Upper lobe of left lung (tissue), 6 donors: ENCODE measurements around the gene CCDC9. TPM values are rescaled to one million over a fixed set of nuclear protein-coding genes. Genes with fewer than 3 reads are reported as not detected.

Experiments used
- ATAC-seq, 2 donors: fragments of 200-7000 bp; cut with Tn5 transposase; one replicate each; pipeline ENCODE4 v1.9.1; 2022; ENCODE audit warnings: mild to moderate bottlenecking in 2 of 2, moderate library complexity in 2 of 2; ENCODE audit not compliant: low FRiP score in 2 of 2
- DNase-seq, 2 donors: peaks; one replicate each; pipeline ENCODE4 v3.0.0-alpha.2; 2019 to 2020
- H3K27ac ChIP-seq, 4 donors: fragments of 200-600 bp; sonication (generic); one replicate each; pipeline ENCODE4 v1.5.1; 2016 to 2019
- H3K27me3 ChIP-seq, 4 donors: fragments of 200-600 bp; sonication (generic); one replicate each; pipeline ENCODE4 v1.5.1; 2017 to 2019
- H3K36me3 ChIP-seq, 4 donors: fragments of 200-600 bp; sonication (generic); one replicate each; pipeline ENCODE4 v1.5.1; 2016 to 2019
- H3K4me1 ChIP-seq, 4 donors: fragments of 200-600 bp; sonication (generic); one replicate each; pipeline ENCODE4 v1.5.1; 2018 to 2019
- H3K4me3 ChIP-seq, 4 donors: fragments of 200-600 bp; sonication (generic); one replicate each; pipeline ENCODE4 v1.5.1; 2017 to 2019; ENCODE audit warnings: mild to moderate bottlenecking in 2 of 4, moderate library complexity in 1 of 4
- H3K9me3 ChIP-seq, 4 donors: fragments of 200-600 bp; sonication (generic); one replicate each; pipeline ENCODE4 v1.5.1; 2018 to 2019
- EP300 ChIP-seq, 4 donors: sonication (generic); formaldehyde crosslinking; IDR thresholded peaks; one replicate each; pipeline ENCODE4 v1.5.1; 2017; ENCODE audit warnings: antibody characterized with exemption in 4 of 4, control low read depth in 2 of 4
- POLR2A ChIP-seq, 4 donors: fragments of 450-650 bp; IDR thresholded peaks; one replicate each; pipeline ENCODE4 v1.5.1; 2016 to 2017; ENCODE audit warnings: antibody characterized with exemption in 4 of 4, mild to moderate bottlenecking in 2 of 4
- POLR2AphosphoS5 ChIP-seq, 2 donors: sonication (generic); formaldehyde crosslinking; IDR thresholded peaks; one replicate each; pipeline ENCODE4 v1.5.1; 2017; ENCODE audit warnings: antibody characterized with exemption in 2 of 2
- WGBS, 2 donors: methylation state at CpG; one replicate each; pipeline ENCODE4 v1.1.5; 2017 to 2018; 5-methylcytosine and 5-hydroxymethylcytosine counted together
- total RNA-seq, 6 donors: library from RNA; depleted of rRNA in 4 of 6; stranded (reverse); fragments of >200 nt in 4 of 6; gene quantifications; one replicate each; pipeline versions ENCODE4 v1.1.0 to v1.2.1, GENCODE V29; 2016 to 2021
- TF ChIP-seq, protein P1 (sequence below), 6 experiments: fragments of 450-650 bp in 4 of 6; fragments of 200-600 bp in 2 of 6; sonication (generic) in 2 of 6; IDR thresholded peaks; one replicate each; pipeline ENCODE4 v1.5.1; 2016 to 2019; ENCODE audit warnings: antibody characterized with exemption in 6 of 6
- donor health status: DM: no; HTN: no; CAD: no; lungs with moderate emphysema.
- donor health status: DM: no; HTN: yes; CAD: no; lungs with severe emphysema.

CCDC9 gene
- total RNA-seq, 6 donors from 2014 or later, result 18.2 to 91.1 (median 35.0) TPM

DNA sequence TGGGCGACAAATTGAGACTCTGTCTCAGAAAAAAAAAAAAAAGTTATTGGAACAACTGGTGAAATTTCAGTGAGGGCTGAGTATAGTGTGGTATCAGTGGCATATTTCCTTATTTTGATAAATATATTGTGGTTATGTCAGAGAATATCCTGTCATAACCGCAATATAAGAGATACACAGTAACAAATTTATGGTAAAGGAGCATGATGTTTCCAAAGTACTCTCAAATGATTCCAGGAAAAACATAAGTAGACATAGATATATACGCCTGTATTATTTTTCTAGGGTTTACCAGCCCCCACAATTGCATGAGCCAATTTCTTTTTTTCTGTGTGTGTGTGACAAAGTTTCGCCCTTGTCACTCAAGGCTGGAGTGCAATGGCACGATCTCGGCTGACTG lies 47.6 kb downstream of the CCDC9 start:
- Histone ChIP-seq H3K4me3 (no peak overlapping the region), H3K36me3 (no peaks in the 10 kb centered on the region), H3K27me3 (no peaks in the 10 kb centered on the region), H3K27ac (no peak overlapping the region), H3K4me1 (peaks cover 3 to 11% (median 9%) of the 10 kb centered on the region in 4 donors), H3K9me3 (no peaks in the 10 kb centered on the region)
- DNase-seq (no peak), ATAC-seq (no peak)
- no peak for TF ChIP-seq EP300 (IDR thresholded peaks at IDR 0.05)
- TF ChIP-seq POLR2A (IDR thresholded peaks at IDR 0.05), result no peak
- no peak for TF ChIP-seq POLR2AphosphoS5 (IDR thresholded peaks at IDR 0.05)
- TF ChIP-seq, protein P1, sequence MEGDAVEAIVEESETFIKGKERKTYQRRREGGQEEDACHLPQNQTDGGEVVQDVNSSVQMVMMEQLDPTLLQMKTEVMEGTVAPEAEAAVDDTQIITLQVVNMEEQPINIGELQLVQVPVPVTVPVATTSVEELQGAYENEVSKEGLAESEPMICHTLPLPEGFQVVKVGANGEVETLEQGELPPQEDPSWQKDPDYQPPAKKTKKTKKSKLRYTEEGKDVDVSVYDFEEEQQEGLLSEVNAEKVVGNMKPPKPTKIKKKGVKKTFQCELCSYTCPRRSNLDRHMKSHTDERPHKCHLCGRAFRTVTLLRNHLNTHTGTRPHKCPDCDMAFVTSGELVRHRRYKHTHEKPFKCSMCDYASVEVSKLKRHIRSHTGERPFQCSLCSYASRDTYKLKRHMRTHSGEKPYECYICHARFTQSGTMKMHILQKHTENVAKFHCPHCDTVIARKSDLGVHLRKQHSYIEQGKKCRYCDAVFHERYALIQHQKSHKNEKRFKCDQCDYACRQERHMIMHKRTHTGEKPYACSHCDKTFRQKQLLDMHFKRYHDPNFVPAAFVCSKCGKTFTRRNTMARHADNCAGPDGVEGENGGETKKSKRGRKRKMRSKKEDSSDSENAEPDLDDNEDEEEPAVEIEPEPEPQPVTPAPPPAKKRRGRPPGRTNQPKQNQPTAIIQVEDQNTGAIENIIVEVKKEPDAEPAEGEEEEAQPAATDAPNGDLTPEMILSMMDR (IDR thresholded peaks at IDR 0.05), result no peak
- 57 to 66% methylated on average over 6 of the region's 6 CpGs for whole genome bisulfite sequencing, 2 donors

DNA sequence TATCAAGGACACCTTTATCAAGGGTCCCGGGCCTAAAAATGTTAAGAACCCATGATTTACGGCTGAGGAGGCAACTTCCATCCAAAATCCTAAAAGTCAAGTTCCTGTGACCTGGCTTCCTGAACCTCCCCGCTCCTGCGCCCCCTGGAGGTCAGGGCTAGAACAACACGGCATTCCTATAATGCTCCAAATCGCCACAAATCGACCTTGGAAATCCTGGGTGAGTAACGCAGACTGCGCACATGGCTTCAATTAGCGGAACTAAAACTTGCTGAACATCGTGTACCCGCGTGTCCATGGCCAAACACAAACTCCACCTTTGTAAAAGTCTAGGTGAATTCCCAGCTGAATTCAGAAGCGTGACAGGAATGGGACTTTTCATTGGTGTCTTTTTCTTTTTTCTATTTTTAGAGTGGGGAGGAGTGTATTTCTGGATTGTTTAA lies 49.0 kb downstream of the CCDC9 start:
- H3K4me3 ChIP-seq, result no peak overlapping the region
- peak; percentile 69 to 87 for ATAC-seq

DNA sequence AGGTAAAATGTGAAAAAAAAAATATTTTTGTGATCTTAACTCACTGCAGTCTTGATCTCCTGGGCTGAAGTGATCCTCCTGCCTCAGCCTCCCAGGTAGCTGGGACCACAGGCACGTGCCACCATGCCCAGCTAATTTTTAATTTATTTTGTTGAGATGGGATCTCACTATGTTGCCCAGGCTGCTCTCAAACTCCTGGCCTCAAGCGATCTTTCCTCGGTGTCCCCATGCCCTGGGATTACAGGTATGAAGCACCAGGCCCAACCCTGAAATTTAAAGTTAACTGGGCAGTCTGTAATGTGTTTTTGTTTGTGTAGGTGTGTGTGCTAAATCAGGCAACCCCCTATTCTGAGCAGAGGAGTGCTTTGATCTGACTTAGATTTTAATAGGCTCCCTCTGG lies 50.0 kb downstream of the CCDC9 start:
- no peak for ATAC-seq
- 85 to 89% methylated on average over 3 of the region's 3 CpGs for WGBS, 2 donors
- Histone ChIP-seq H3K4me1 (peaks cover 3 to 12% (median 10%) of the 10 kb centered on the region in 4 donors), H3K9me3 (no peaks in the 10 kb centered on the region), H3K36me3 (no peaks in the 10 kb centered on the region), H3K27me3 (no peaks in the 10 kb centered on the region), H3K27ac (no peak overlapping the region), H3K4me3 (no peak overlapping the region)
- no peak for DNase-seq
- TF ChIP-seq POLR2AphosphoS5 (IDR thresholded peaks at IDR 0.05), result no peak

More for the DNA sequence above, 49.0 kb downstream of the CCDC9 start:
- Histone ChIP-seq H3K4me1 (peaks cover 3 to 12% (median 10%) of the 10 kb centered on the region in 4 donors), H3K36me3 (no peaks in the 10 kb centered on the region), H3K27ac (no peak overlapping the region), H3K9me3 (no peaks in the 10 kb centered on the region), H3K27me3 (no peaks in the 10 kb centered on the region)
- peak in 1 of 2 donors; percentile 74 for DNase-seq
- WGBS, 2 donors, result 6 to 13% methylated on average over 14 of the region's 14 CpGs
- TF ChIP-seq, protein P1 (IDR thresholded peaks at IDR 0.05), result peak; percentile 83 to 94 (median 84)
- no peak for TF ChIP-seq POLR2A (IDR thresholded peaks at IDR 0.05)
- peak in 1 of 4 donors; percentile 51 for TF ChIP-seq EP300 (IDR thresholded peaks at IDR 0.05)
- TF ChIP-seq POLR2AphosphoS5 (IDR thresholded peaks at IDR 0.05), result peak in 1 of 2 donors; percentile 45

DNA sequence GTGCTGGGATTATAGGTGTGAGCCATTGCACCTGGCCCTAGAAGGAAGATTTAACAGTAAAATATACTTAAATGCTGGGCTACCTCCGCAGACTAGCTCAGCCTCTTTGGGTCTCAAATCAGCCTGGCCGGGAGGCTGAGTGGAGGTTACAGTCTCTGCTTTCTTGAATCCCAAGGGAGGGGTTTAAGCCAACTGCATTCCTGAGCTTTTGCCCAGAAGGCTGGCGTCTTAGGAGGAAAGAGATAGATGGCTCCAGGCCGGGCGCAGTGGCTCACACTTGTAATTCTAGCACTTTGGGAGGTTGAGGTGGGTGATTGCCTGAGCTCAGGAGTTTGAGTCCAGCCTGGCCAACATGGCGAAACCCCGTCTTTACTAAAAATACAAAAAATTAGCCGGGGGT lies 52.7 kb downstream of the CCDC9 start:
- Histone ChIP-seq H3K36me3 (no peaks in the 10 kb centered on the region), H3K27ac (peak overlapping the region in 2 of 4 donors; percentile 84 to 92), H3K9me3 (no peaks in the 10 kb centered on the region), H3K27me3 (no peaks in the 10 kb centered on the region), H3K4me1 (peaks cover 3 to 12% (median 10%) of the 10 kb centered on the region in 4 donors), H3K4me3 (no peak overlapping the region)
- WGBS, 2 donors, result 58 to 81% methylated on average over 5 to 8 of the region's 8 CpGs
- DNase-seq, result no peak
- ATAC-seq, result no peak
- TF ChIP-seq, protein P1 (IDR thresholded peaks at IDR 0.05), result no peak
- TF ChIP-seq POLR2AphosphoS5 (IDR thresholded peaks at IDR 0.05), result no peak
- TF ChIP-seq EP300 (IDR thresholded peaks at IDR 0.05), result no peak
- no peak for TF ChIP-seq POLR2A (IDR thresholded peaks at IDR 0.05)

DNA sequence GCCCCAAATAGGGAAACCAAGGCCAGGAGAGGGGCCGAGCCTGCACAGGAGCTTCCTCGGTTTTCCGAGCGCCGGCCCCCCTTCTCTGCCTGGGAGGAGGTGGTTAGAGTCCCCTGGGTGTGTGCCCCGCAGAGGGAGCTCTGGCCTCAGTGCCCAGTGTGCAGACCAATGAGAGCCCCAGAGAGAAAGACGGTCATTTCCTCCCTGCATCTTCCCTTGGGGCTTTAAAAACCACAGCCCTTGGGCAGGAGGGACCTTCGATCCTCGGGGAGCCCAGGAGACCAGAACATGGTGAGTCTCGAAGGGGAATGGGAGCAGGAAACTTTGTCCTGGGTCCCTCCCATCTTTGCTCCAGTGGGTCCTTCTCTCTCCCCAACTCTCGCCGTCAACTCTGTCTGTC lies 53.3 kb downstream of the CCDC9 start, which contains the start of gene C5AR1:
TSS of gene C5AR1 (plus strand) at position 254 of the 400 bp plus-strand sequence. CDS start at position 289, 35 bp downstream.
- Histone ChIP-seq H3K27ac (peak within 1 kb of the TSS; percentile 68 to 92 (median 82)), H3K4me3 (peak within 1 kb of the TSS in 3 of 4 donors; percentile 30 to 47 (median 36)), H3K9me3 (no peaks in the 10 kb centered on the region), H3K27me3 (no peaks in the 10 kb centered on the region), H3K36me3 (no peaks in the 10 kb centered on the region), H3K4me1 (peaks cover 3 to 12% (median 10%) of the 10 kb centered on the region in 4 donors)
- ATAC-seq (peak; percentile 55 to 82), DNase-seq (peak in 1 of 2 donors; percentile 74)
- WGBS, 2 donors, result 28 to 38% methylated on average over 12 of the region's 12 CpGs
- TF ChIP-seq EP300 (IDR thresholded peaks at IDR 0.05), result no peak
- TF ChIP-seq, protein P1 (IDR thresholded peaks at IDR 0.05), result peak in 1 of 6 experiments; percentile 24
- peak; percentile 74 for TF ChIP-seq POLR2AphosphoS5 (IDR thresholded peaks at IDR 0.05)
- TF ChIP-seq POLR2A (IDR thresholded peaks at IDR 0.05), result peak in 3 of 4 donors; percentile 33 to 84 (median 42)
